ENCODE data around the gene EFCAB6.

The EFCAB6 gene

DNA sequence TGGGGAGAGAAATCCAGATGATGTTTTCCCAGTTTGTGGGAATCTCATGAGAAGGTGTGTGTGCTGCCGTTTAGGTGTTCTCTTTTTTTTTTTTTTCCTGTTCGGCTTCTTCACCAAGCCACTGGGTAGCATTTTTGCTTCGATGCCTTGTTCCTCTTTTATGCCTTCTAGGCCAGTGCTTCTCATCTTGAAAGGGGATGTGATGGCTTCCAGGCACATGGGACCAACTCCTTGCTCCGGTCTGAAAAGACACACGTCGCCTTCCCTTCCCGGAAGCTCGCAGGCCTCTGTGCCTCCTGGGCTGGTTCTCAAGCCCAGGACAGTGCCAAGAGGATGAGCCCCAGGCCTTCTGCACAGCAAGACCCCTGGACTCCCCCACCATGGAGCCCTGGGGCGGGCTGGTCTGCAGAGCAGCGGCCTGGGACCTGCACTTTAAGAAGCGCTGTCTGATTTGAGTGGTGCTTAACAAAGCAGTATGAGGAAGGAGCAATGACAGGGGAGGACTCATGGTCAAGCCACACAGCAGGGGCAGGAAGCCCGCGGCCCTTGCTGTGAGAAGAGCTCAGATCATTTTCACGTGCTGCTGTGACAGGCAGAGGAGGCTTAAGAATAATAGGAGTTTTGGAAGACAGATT is 241.5 kb downstream of the EFCAB6 start:
- DNase-seq = peak; percentile 70

GRCh38 chr22:43569111-43569510 is 243.0 kb downstream of the EFCAB6 start:
- DNase-seq = no peak

GRCh38 chr22:43567691-43568324 is 244.3 kb downstream of the EFCAB6 start:
- no peak for DNase-seq

GRCh38 chr22:43566561-43567332 is 245.4 kb downstream of the EFCAB6 start:
- DNase-seq = no peak

DNA sequence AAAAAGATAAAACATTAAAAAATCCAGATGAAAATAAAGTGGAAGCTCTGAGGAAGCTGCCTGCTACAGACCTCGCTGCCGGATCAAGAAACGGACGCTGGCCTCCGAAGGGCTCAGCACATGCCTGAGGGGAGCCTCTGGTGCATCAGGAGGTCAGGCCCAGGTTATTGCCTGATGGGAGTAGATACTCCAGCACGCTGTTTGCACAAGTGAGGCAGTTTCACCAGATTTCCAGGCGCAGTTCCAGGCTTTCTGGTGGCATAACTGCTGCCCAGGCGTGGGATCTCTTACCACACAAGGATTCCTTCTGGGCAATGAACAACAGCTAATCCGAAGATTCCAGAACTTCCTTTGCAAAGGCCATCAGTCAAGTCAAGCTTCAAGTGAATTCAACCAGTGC is 246.1 kb downstream of the EFCAB6 start:
- DNase-seq = no peak

GRCh38 chr22:43564859-43565258 is 247.2 kb downstream of the EFCAB6 start:
- peak; percentile 5 for DNase-seq

DNA sequence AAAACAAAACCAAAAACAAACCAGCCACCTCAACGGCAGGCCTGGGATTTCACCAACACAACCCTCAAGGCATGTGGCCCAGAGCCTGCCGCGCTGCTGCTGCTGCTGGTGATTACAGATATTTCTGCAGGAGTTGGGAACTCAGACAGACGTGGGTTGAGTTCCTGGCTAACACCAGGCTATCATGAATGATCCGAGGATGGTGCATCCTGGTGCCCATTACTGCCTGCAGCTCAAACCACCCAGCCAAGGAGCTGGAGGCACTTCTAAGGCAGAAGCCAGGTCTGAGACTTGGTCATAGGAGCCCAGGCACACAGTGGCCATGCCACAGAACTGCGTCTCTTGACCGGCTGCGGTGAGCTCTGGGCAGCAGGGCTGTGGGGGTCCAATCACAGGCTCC is 248.5 kb downstream of the EFCAB6 start:
- no peak for DNase-seq

DNA sequence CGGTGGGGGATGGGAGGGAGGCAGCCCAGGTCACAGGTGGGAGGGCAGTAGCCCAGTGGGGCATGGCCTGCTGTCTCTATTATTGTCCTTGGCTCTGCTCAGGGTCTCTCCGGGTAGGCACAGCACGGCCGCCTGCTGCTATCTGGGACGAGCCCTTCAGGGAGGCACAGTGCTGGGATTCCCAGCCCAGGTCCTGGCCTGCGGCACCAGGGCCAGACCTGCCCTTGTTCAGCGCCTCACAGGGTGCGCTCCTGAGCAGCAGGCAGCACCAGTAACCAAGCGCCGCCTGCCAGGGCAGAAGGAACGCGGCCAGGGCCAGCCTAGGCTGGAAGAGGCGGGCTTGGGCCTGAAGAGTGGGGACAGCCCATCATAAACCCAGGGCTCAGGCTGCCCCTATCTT is 249.3 kb downstream of the EFCAB6 start:
- DNase-seq = no peak

DNA sequence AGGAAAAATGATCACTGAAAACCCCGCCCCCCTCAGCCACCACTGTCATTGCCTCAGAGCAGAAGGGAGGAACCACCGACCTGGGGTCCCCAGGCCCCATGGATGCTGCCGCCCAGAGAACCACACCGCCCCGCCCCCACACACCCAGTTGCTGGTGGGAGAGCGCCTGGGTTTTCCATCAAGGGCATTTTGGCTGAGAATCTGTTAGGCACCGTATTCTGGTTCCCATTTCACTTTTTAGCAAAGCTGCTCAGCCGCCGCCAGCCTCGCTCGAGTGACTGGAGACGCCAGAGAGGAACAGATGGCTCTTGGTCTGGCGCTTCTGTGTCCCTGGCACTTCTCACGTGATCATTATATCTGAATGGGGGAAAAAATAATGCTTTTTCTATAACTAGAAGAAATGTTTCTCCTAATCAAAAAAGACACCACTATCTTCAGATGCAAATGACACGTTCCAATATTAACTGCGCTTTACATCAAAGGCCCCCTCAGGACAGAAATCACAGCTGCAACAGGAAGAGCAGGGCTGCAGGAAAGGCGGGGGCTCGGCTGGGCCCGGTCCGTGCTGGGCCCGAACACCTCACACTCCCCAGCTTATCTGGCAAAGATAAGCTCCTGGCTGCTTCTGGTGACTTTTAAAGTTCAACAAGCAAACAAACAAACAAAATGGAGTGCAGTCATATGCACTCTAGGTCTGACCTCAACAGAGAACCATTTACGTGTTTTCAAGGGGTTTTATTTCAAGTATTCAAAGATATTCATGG is 250.5 kb downstream of the EFCAB6 start:
- DNase-seq = peak; percentile 66

DNA sequence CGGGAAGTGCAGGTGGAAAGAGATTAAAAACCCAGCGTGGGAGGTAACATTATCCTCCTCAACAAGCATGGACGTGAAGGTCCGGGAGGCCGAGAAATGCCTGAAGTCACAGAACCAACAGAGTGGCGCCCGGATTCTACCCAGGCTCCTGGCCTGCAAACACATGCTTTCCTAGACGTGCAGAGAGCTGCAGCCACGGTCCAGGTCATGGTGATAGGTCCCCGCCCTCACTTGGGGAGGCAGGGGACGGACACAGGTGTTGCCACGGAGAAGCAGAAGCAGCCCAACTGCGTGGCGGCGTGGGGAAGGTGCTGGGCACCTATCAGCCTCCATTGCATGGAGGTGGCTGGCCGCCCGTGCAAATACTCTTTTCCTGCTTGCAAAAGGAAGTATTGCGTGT is 251.5 kb downstream of the EFCAB6 start:
- no peak for DNase-seq

DNA sequence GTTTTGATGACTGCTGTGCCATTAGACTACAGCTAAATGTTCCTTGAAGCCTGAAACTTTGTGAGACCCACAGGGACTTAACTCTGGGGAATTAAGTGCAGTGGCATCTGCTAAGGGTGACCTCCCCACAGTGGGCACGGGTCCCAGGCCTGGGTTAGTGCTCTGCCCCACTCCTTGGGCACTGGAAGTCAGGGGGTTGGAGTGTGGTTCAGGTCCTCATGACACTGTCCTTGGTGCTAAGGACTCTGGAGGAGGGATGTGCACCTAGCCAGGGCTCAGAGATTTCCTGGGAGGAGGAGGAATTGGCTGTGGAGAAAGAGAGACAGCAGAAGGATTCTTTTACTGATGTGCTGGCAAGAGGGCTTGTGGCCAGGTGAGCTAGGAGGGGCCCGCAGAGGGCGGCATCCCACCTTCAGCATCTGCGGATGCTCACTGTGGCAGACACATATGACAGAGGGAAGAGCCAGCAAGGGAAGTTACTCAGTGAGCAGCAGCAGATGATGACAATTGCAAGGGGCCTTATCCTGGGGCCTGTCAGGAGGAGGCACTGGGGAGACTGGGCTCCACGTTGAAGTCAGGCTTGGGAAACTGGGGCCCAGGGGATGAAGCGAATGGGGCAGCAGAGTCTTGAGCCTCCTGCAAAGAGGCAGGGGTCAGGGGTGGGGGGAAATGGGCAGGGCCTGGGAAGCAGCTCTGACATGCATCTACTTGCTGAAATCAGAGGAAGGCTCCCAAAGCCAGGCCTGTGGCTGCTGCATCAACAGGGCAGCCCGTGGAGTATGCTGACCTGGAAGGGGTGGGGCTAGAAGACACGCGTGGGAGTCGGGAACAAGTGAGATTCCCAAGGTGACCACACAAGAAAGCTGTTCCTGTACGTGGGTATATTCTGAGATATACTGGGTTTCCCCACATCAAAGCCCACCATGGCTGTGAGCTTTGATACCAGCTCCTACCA is 256.3 kb downstream of the EFCAB6 start:
- no peak for DNase-seq

GRCh38 chr22:43554694-43555365 is 257.3 kb downstream of the EFCAB6 start:
- DNase-seq = no peak

GRCh38 chr22:43554259-43554636 is 257.9 kb downstream of the EFCAB6 start:
- DNase-seq = no peak

DNA sequence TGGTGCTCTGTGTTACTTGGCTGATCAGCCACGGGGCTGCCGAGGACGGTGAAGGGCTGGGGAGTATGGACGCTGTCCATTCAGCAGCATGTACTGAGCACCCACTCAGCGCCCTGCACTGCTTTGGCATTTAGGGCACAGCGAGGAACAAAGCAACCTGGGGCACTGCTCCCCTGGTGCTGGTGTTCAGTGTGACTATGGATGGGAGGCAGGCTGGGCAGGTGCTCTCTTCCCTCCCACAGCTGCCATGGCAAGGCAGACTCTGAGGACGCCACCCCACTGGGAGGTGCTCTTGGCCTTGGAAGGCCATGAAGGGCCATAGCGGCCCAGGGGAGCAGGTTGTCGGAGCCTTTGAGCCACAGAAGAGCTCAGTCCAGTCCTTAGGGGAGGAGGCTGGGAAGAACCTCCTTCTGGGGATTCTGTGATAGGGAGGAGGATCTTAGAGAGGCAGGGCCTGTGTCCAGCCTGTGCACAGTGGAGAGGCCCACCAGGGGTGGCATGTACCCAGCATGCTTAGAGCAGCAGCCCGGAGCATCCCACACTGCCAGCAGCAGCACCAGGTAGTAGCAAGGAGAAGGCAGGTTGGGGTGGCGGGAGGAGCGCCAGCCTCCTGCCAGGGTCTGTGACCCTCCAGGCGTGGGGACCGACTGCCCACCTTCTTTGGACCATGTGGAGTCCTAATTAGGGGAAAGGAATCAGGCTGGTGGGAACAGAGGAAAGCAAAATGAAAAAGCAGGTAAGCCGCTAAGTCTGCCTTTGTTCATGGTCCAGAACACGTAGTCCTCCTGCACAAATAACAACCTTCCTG is 258.4 kb downstream of the EFCAB6 start:
- no peak for DNase-seq

- no peak for DNase-seq
These were observed 261.4 kb downstream of the EFCAB6 start for GRCh38 chr22:43550672-43551071.

DNA sequence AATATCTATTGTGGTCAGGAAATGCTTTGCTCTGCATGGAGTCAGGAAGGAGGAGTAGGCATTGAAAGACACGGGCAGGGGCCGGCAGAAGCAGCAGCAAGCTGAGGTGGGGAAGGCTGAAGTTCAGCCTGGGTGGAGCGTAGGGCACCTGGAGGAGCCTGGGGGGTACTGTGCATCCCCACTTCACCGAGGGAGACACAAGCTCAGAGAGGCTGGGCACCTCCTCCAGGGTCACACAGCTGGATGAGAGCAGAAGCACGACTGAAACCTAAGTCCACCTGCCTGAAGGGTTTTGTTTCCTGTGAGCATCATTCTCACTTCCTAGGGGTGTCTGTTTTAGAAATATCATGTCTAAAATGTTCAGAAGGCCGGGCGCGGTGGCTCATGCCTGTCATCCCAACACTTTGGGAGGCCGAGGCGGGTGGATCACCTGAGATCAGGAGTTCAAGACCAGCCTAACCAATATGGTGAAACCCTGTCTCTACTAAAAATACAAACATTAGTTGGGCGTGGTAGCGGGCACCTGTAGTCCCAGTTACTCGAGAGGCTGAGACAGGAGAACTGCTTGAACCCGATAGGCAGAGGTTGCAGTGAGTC is 262.0 kb downstream of the EFCAB6 start:
- no peak for DNase-seq

GRCh38 chr22:43546186-43546585 is 265.9 kb downstream of the EFCAB6 start:
- DNase-seq = no peak

- no peak for DNase-seq
These were observed 267.8 kb downstream of the EFCAB6 start for GRCh38 chr22:43544289-43544673.

DNA sequence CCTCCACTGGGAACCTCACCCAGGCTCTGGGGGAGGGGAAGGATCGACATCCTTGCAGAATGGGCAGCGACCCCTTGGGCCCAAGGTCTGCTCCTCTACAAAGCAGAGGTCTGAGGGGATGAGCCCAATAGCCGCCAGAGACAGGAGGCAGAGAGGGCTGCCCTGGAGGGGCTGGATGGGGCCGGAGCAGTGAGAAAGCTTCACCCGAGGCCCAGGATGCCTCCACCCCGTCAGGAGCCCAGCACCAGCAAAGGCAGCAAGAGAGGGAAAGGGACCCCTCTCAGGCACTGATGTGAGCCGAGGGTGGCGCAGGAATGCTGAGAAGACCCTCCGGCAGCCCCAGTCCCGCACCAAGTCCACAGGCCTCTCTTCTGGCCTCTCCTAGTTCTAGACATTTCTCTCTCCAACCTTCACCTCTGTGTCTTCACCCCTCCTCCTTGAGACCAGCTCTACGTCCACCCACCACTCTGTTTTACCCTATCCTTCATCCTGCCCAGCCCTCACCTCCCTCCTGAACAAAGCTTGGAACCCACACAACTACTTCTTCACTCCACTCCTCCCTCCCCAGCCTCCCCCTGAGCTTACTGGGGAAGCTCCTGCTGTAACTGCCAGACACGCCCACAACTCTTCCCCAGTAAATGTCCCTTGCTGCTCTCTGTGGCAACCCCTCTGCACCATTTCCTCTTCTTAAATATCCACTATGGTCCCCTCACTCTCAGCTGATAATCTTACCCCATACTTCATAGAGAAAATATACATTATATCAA is 268.4 kb downstream of the EFCAB6 start:
- DNase-seq = no peak
